ENCODE data around the gene ANKRD66.

DNA sequence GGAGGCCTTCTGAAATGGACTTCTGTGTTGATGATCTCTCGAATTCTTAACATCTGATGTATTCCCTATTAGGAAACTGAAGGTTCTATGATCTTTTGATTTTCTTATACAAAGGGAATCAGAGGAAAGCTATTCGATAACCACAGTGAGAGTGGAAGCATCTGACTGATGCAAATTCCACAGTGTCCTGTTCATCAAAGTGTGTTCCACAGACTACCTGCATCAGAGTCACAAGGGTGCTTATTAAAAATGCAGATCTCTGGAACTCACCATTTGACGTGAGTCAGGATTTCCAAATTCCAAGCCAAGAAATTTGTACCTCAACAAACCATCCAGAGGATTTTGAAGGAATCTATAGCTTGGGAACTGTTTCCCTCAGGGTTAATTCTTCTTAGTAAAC, 42.1 kb downstream of the ANKRD66 start:
- TF ChIP-seq CTCF (optimal IDR thresholded peaks at IDR 0.05 in 1 of 3, IDR thresholded peaks at IDR 0.05 in 1 of 3, conservative IDR thresholded peaks at IDR 0.05 in 1 of 3; ENCODE audit: extremely low read depth in 1 of 3, insufficient read depth in 2 of 3, low read length in 3 of 3), result no peak
- TF ChIP-seq EZH2 (IDR thresholded peaks at IDR 0.05; ENCODE audit: low read length), result no peak

All from keratinocyte (primary cell).